Keratinocyte (primary cell): ENCODE data around the gene PCCA. TPM values are rescaled to one million over a fixed set of nuclear protein-coding genes. Genes with fewer than 3 reads are reported as not detected.

ENCODE experiments used
- DNase-seq: peaks from one replicate; pipeline ENCODE4 v3.0.0-alpha.2; 2011; ENCODE audit warnings: low read depth, missing footprints, low spot score
- FAIRE-seq: peaks from 2 replicates; lab custom pipeline; 2011; peaks lifted over from hg19 to GRCh38; lab: Jason Lieb, UNC
- H2AFZ ChIP-seq: 2 replicates; pipeline ENCODE4 v1.6.0; 2012; ENCODE audit warnings: low read length, control low read depth, inconsistent platforms; ENCODE audit not compliant: control insufficient read depth
- H3K27ac ChIP-seq: 2 replicates; pipeline ENCODE4 v1.5.1; 2011; ENCODE audit warnings: low read length; ENCODE audit not compliant: control insufficient read depth, insufficient read depth
- H3K27me3 ChIP-seq: 3 replicates; pipeline ENCODE4 v1.6.0; 2011; ENCODE audit warnings: low read length; ENCODE audit not compliant: control insufficient read depth, insufficient read depth; ENCODE audit errors: extremely low read depth
- H3K36me3 ChIP-seq, 2 experiments: 2 replicates in 1 of 2; 3 replicates in 1 of 2; pipeline ENCODE4 v1.5.1; 2011; ENCODE audit warnings: low read length in 2 of 2, mild to moderate bottlenecking in 1 of 2; ENCODE audit not compliant: control insufficient read depth in 2 of 2, insufficient read depth in 2 of 2; ENCODE audit errors: extremely low read depth in 1 of 2
- H3K4me1 ChIP-seq: 3 replicates; pipeline ENCODE4 v1.5.1; 2011; ENCODE audit warnings: low read length; ENCODE audit not compliant: control insufficient read depth, insufficient read depth; ENCODE audit errors: extremely low read depth
- H3K4me2 ChIP-seq: 3 replicates; pipeline ENCODE4 v1.6.0; 2011; ENCODE audit warnings: low read depth, low read length; ENCODE audit not compliant: control insufficient read depth, insufficient read depth; ENCODE audit errors: extremely low read depth
- H3K4me3 ChIP-seq, 3 experiments: fragments of 200-600 bp in 1 of 3; sonication (generic) in 1 of 3; 2 replicates in 2 of 3; 3 replicates in 1 of 3; pipeline ENCODE4 v1.5.1; 2011 to 2016; ENCODE audit warnings: low read length in 3 of 3, mild to moderate bottlenecking in 3 of 3, control low read depth in 2 of 3, inconsistent platforms in 1 of 3, low read depth in 1 of 3, mixed read lengths in 1 of 3, mixed run types in 1 of 3, moderate library complexity in 1 of 3; ENCODE audit not compliant: control insufficient read depth in 2 of 3, insufficient read depth in 2 of 3; ENCODE audit errors: extremely low read depth in 1 of 3
- H3K79me2 ChIP-seq: 2 replicates; pipeline ENCODE4 v1.6.0; 2012; ENCODE audit warnings: low read length; ENCODE audit not compliant: control insufficient read depth, insufficient read depth
- H3K9ac ChIP-seq: 3 replicates; pipeline ENCODE4 v1.6.0; 2011; ENCODE audit warnings: low read length; ENCODE audit not compliant: control insufficient read depth, insufficient read depth; ENCODE audit errors: extremely low read depth
- H3K9me1 ChIP-seq: 3 replicates; pipeline ENCODE4 v1.6.0; 2011; ENCODE audit warnings: low read length; ENCODE audit not compliant: control insufficient read depth, insufficient read depth; ENCODE audit errors: extremely low read depth
- H3K9me3 ChIP-seq: 2 replicates; pipeline ENCODE4 v1.5.1; 2012; ENCODE audit warnings: low read depth, low read length; ENCODE audit not compliant: control insufficient read depth
- H4K20me1 ChIP-seq: 3 replicates; pipeline ENCODE4 v1.6.0; 2011; ENCODE audit warnings: low read length; ENCODE audit not compliant: control insufficient read depth, insufficient read depth; ENCODE audit errors: extremely low read depth
- CTCF ChIP-seq, 3 experiments: IDR thresholded peaks in 1 of 3; conservative IDR thresholded peaks in 1 of 3; optimal IDR thresholded peaks in 1 of 3; 2 replicates in 2 of 3; 3 replicates in 1 of 3; pipeline versions ENCODE3 to v1.5.1; 2011; ENCODE audit warnings: low read length in 3 of 3, mild to moderate bottlenecking in 3 of 3, moderate library complexity in 2 of 3, control low read depth in 1 of 3, inconsistent platforms in 1 of 3; ENCODE audit not compliant: insufficient read depth in 2 of 3; ENCODE audit errors: extremely low read depth in 1 of 3
- EZH2 ChIP-seq: IDR thresholded peaks from one replicate; pipeline ENCODE4 v1.6.1; 2012; ENCODE audit warnings: inconsistent platforms, mild to moderate bottlenecking, low read length, moderate library complexity
- dilution Hi-C: fragments of 300-500 bp; cut with MboI; formaldehyde crosslinking; loops from one replicate; pipeline ENCODE4 v1.7.0; 2020; ENCODE audit warnings: low sequenced_read_pairs; ENCODE audit not compliant: extremely low pct_ligation_motif_present
- polyA plus RNA-seq, 5 experiments: library from polyadenylated mRNA; depleted of rRNA in 3 of 5; stranded (reverse) in 3 of 5; stranded (forward) in 1 of 5; unstranded in 1 of 5; fragments of >200 nt; gene quantifications; 1 replicate in 1 of 5; 2 replicates in 3 of 5; 3 replicates in 1 of 5; pipeline versions ENCODE4 v1.2.1 to v1.2.3, GENCODE V29; 2011 to 2012; ENCODE audit warnings: missing spikeins in 2 of 5, low read depth in 1 of 5, low replicate concordance in 1 of 5

The PCCA gene
- polyA plus RNA-seq, 1 donor (not counting 4 experiments of a cell fraction or from before 2014, with no cell fraction given) = 8.1 TPM

- Histone ChIP-seq H2AFZ (no peak overlapping the region), H3K9me1 (no peaks in the 10 kb centered on the region), H3K36me3 (peaks cover 0 to 2% of the 10 kb centered on the region in 2 experiments), H3K27ac (no peak overlapping the region), H3K9ac (no peak overlapping the region), H3K4me3 (no peak overlapping the region), H3K4me1 (no peaks in the 10 kb centered on the region), H3K27me3 (no peaks in the 10 kb centered on the region), H3K4me2 (no peak overlapping the region), H3K9me3 (no peaks in the 10 kb centered on the region), H3K79me2 (no peaks in the 10 kb centered on the region), H4K20me1 (no peaks in the 10 kb centered on the region)
- TF ChIP-seq EZH2 = no peak
- dilution Hi-C loops = loop anchor here (10.0 kb wide), 1 partner anchor 61 kb away; no protein-coding TSS in a partner anchor
- no peak for DNase-seq
- no peak for FAIRE-seq
These were observed 245.3 kb downstream of the PCCA start for GRCh38 chr13:100334214-100334613.

GRCh38 chr13:100336795-100337516 is 248.1 kb downstream of the PCCA start:
- dilution Hi-C loops = loop anchor here (10.0 kb wide), 1 partner anchor 58 kb away; no protein-coding TSS in a partner anchor
- no peak overlapping the region for H2AFZ ChIP-seq
- H3K27ac ChIP-seq = no peak overlapping the region
- FAIRE-seq (no peak), DNase-seq (no peak)
- no peak for TF ChIP-seq CTCF (optimal IDR thresholded peaks at IDR 0.05 in 1 of 3, IDR thresholded peaks at IDR 0.05 in 1 of 3, conservative IDR thresholded peaks at IDR 0.05 in 1 of 3; ENCODE audit: extremely low read depth in 1 of 3, insufficient read depth in 2 of 3, low read length in 3 of 3)
- TF ChIP-seq EZH2 = no peak
- H3K79me2 ChIP-seq = no peaks in the 10 kb centered on the region
- H3K9me3 ChIP-seq = no peaks in the 10 kb centered on the region
- no peaks in the 10 kb centered on the region for H4K20me1 ChIP-seq
- no peak overlapping the region for H3K9ac ChIP-seq
- H3K9me1 ChIP-seq = no peaks in the 10 kb centered on the region
- no peaks in the 10 kb centered on the region for H3K27me3 ChIP-seq
- H3K4me3 ChIP-seq = no peak overlapping the region
- no peak overlapping the region for H3K4me2 ChIP-seq
- no peaks in the 10 kb centered on the region for H3K36me3 ChIP-seq
- no peaks in the 10 kb centered on the region for H3K4me1 ChIP-seq
